PC-9 (cell line): ENCODE measurements around the gene IFNA1. TPM values are rescaled to one million over a fixed set of nuclear protein-coding genes. Genes with fewer than 3 reads are reported as not detected.

Source experiments
- BruUV-seq: library from RNA; stranded (reverse); fragments of 400-500 nt; replicated peaks from 2 replicates; lab custom pipeline; 2021; lab: Mats Ljungman, UMichigan
- CTCF ChIA-PET: fragments of 300-600 bp; sonication (Branson Sonifier 250); formaldehyde crosslinking; loops from one replicate; lab custom pipeline; 2022; ENCODE audit warnings: antibody characterized with exemption; lab: Charles Lee
- POLR2A ChIA-PET: fragments of 300-600 bp; sonication (Branson Sonifier 250); formaldehyde crosslinking; loops from one replicate; lab custom pipeline; 2022; ENCODE audit warnings: antibody characterized with exemption; ENCODE audit not compliant: unreplicated experiment; lab: Charles Lee
- DNase-seq, 2 experiments: peaks; one replicate each; pipeline versions ENCODE4 v3.0.0 to v3.0.0-alpha.2; 2015 to 2022; ENCODE audit warnings: mixed read lengths in 1 of 2
- H2AFZ ChIP-seq: fragments of 200-600 bp; sonication (generic); 2 replicates; pipeline ENCODE4 v1.8.1; 2017; ENCODE audit warnings: antibody characterized with exemption
- H3F3A ChIP-seq: fragments of 200-600 bp; sonication (generic); 2 replicates; pipeline ENCODE4 v1.8.1; 2017; ENCODE audit warnings: antibody characterized with exemption, mild to moderate bottlenecking, low read depth; ENCODE audit not compliant: insufficient read depth
- H3K27ac ChIP-seq: fragments of 200-600 bp; sonication (generic); 2 replicates; pipeline ENCODE4 v1.6.1; 2016; ENCODE audit warnings: mixed run types
- H3K27me3 ChIP-seq: fragments of 200-600 bp; sonication (generic); 2 replicates; pipeline ENCODE4 v1.6.1; 2016; ENCODE audit warnings: low read depth, mixed run types; ENCODE audit not compliant: insufficient read depth
- H3K36me3 ChIP-seq: fragments of 200-600 bp; sonication (generic); 2 replicates; pipeline ENCODE4 v1.6.1; 2016; ENCODE audit warnings: low read depth, mixed run types
- H3K4me1 ChIP-seq: fragments of 200-600 bp; sonication (generic); replicated peaks from 2 replicates; pipeline ENCODE4 v1.6.1; 2016; ENCODE audit warnings: mixed run types; ENCODE audit not compliant: insufficient read depth
- H3K4me2 ChIP-seq: fragments of 200-600 bp; sonication (generic); 2 replicates; pipeline ENCODE4 v1.6.1; 2017; ENCODE audit warnings: mixed run types
- H3K4me3 ChIP-seq: fragments of 200-600 bp; sonication (generic); 2 replicates; pipeline ENCODE4 v1.6.1; 2016; ENCODE audit warnings: mixed run types
- H3K79me2 ChIP-seq: fragments of 200-600 bp; sonication (generic); 2 replicates; pipeline ENCODE4 v1.6.1; 2017; ENCODE audit warnings: low read depth, mixed run types
- H3K9me2 ChIP-seq: fragments of 200-600 bp; sonication (generic); 2 replicates; pipeline ENCODE4 v1.8.1; 2017; ENCODE audit warnings: mild to moderate bottlenecking; ENCODE audit not compliant: insufficient read depth
- H3K9me3 ChIP-seq: fragments of 200-600 bp; sonication (generic); 2 replicates; pipeline ENCODE4 v1.8.1; 2016; ENCODE audit warnings: low read depth; ENCODE audit not compliant: insufficient read depth
- H4K20me1 ChIP-seq: fragments of 200-600 bp; sonication (generic); 2 replicates; pipeline ENCODE4 v1.8.1; 2017; ENCODE audit not compliant: insufficient read depth
- EZH2 ChIP-seq: fragments of 200-600 bp; sonication (generic); IDR thresholded peaks from 2 replicates; pipeline ENCODE4 v1.8.0; 2017; ENCODE audit warnings: antibody characterized with exemption, low read depth
- intact Hi-C: fragments of 100-400 bp; cut with micrococcal nuclease; formaldehyde crosslinking; loops from one replicate; pipeline ENCODE4 v1.10.0; 2022; ENCODE audit not compliant: unreplicated experiment
- total RNA-seq: library from RNA; stranded (reverse); gene quantifications from 2 replicates; pipeline ENCODE4 v1.2.3, GENCODE V29; 2021
- TF ChIP-seq, protein P1 (sequence below): fragments of 200-600 bp; sonication (generic); conservative IDR thresholded peaks from 2 replicates; pipeline ENCODE4 v1.6.1; 2017; ENCODE audit warnings: mixed run types, antibody characterized with exemption, mild to moderate bottlenecking, moderate library complexity

Gene IFNA1
- total RNA-seq, 1 experiment from 2014 or later, result not detected

DNA sequence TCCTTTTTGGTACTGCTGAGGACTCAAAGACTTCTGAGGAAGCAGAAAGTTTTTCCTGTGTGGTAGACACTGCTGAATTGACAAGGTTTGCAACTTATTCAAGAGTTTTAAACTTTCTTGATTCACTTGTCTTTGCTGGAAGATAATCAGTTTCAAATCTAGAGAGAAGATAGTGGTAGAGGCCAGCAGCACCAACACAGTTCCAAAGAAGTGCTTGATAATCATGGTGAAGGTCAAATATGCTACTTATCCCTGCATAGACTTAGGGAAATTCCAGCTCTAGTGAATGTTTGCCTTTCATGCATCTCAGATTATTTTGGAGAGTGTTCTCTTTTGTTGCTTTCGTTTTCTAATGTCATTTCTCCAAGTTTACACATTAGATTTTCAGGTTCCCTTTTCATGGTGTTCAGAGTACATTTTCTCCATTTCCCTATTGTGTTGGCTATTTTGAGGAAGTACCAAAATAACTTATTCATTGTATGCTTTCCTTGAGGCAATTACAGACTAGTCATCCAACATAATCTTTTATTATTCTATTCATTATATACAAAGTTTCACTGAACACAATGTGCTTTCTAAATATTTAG, 41.3 kb downstream of the IFNA1 start:
- Histone ChIP-seq H3K9me3 (no peaks in the 10 kb centered on the region), H3K79me2 (no peaks in the 10 kb centered on the region), H4K20me1 (no peaks in the 10 kb centered on the region), H3K27me3 (no peaks in the 10 kb centered on the region), H2AFZ (no peak overlapping the region), H3K9me2 (no peaks in the 10 kb centered on the region), H3K4me2 (no peak overlapping the region), H3K4me1 (no peaks in the 10 kb centered on the region), H3K36me3 (no peaks in the 10 kb centered on the region), H3K27ac (no peak overlapping the region), H3F3A (no peaks in the 10 kb centered on the region), H3K4me3 (no peak overlapping the region)
- intact Hi-C loops, result no loop called here
- ChIA-PET CTCF (no interaction called here), POLR2A (interaction anchor here (0.6 kb wide), 1 partner anchor 298 kb away, joined by 3 read pairs; no protein-coding TSS in a partner anchor)
- no peak for DNase-seq
- no TSS peak for BruUV-seq
- TF ChIP-seq EZH2, result no peak
- TF ChIP-seq, protein P1, sequence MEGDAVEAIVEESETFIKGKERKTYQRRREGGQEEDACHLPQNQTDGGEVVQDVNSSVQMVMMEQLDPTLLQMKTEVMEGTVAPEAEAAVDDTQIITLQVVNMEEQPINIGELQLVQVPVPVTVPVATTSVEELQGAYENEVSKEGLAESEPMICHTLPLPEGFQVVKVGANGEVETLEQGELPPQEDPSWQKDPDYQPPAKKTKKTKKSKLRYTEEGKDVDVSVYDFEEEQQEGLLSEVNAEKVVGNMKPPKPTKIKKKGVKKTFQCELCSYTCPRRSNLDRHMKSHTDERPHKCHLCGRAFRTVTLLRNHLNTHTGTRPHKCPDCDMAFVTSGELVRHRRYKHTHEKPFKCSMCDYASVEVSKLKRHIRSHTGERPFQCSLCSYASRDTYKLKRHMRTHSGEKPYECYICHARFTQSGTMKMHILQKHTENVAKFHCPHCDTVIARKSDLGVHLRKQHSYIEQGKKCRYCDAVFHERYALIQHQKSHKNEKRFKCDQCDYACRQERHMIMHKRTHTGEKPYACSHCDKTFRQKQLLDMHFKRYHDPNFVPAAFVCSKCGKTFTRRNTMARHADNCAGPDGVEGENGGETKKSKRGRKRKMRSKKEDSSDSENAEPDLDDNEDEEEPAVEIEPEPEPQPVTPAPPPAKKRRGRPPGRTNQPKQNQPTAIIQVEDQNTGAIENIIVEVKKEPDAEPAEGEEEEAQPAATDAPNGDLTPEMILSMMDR, result no peak

DNA sequence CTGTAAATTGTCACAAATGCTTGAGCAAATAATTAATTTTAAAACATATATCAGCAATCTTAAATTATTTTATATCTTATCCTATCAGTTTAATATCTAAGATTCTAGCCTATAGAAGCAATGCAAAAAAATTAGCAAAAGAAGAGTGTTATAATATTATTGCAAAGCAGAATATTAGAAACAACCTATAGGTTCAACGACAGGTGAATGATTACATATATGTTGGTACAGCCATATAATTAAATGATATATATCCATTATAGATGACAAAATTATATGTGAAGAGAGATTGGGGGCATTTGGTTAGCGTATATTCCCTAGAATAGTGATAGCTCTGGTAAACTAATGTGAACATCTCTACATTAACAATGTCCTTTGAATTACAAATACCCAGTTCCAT, 42.0 kb downstream of the IFNA1 start, which contains the start of gene IFNE:
TSS of gene IFNE (minus strand) at position 101 of the 400 bp plus-strand sequence. CDS start 619 bp downstream, outside the sequence.
- H2AFZ ChIP-seq, result no peak within 1 kb of the TSS
- H3K4me3 ChIP-seq, result no peak within 1 kb of the TSS
- no peaks in the 10 kb centered on the region for H3K79me2 ChIP-seq
- no peaks in the 10 kb centered on the region for H3K9me3 ChIP-seq
- H3F3A ChIP-seq, result no peaks in the 10 kb centered on the region
- no peak for DNase-seq
- intact Hi-C loops, result no loop called here
- H3K4me1 ChIP-seq, result no peaks in the 10 kb centered on the region
- TF ChIP-seq EZH2, result no peak
- TF ChIP-seq, protein P1, result no peak
- H3K9me2 ChIP-seq, result no peaks in the 10 kb centered on the region
- H4K20me1 ChIP-seq, result no peaks in the 10 kb centered on the region
- H3K27ac ChIP-seq, result no peak within 1 kb of the TSS
- POLR2A ChIA-PET, result no interaction called here
- H3K27me3 ChIP-seq, result no peaks in the 10 kb centered on the region
- H3K36me3 ChIP-seq, result no peaks in the 10 kb centered on the region
- CTCF ChIA-PET, result no interaction called here
- no peak within 1 kb of the TSS for H3K4me2 ChIP-seq
- no TSS peak for BruUV-seq

Other genes with a start within 250 kb of the IFNA1 start
- not detected in 2 replicates for gene IFNA7, start 238.2 kb upstream of the IFNA1 start, total RNA-seq
- not detected in 2 replicates for gene IFNA10, start 233.3 kb upstream of the IFNA1 start, total RNA-seq
- gene IFNA16, start 223.1 kb upstream of the IFNA1 start, total RNA-seq, result not detected in 2 replicates
- gene IFNA17, start 212.2 kb upstream of the IFNA1 start, total RNA-seq, result not detected in 2 replicates
- not detected in 2 replicates for gene IFNA14, start 200.4 kb upstream of the IFNA1 start, total RNA-seq
- gene IFNA5, start 135.1 kb upstream of the IFNA1 start, total RNA-seq, result not detected in 2 replicates
- 9.1 and 10.5 TPM in 2 replicates for gene KLHL9, start 105.0 kb upstream of the IFNA1 start, total RNA-seq
- not detected in 2 replicates for gene IFNA6, start 89.6 kb upstream of the IFNA1 start, total RNA-seq
- gene IFNA13, start 72.4 kb upstream of the IFNA1 start, total RNA-seq, result not detected in 2 replicates
- gene IFNA2, start 55.0 kb upstream of the IFNA1 start, total RNA-seq, result not detected in 2 replicates
- gene IFNA8, start 31.3 kb upstream of the IFNA1 start, total RNA-seq, result not detected in 2 replicates
- 3.5 and 4.7 TPM in 2 replicates for gene IFNE, start 41.9 kb downstream of the IFNA1 start, total RNA-seq